H1 (cell line): ENCODE data around the gene FADS3. TPM values are rescaled to one million over a fixed set of nuclear protein-coding genes. Genes with fewer than 3 reads are reported as not detected.

Source experiments
- ATF3 ChIP-seq: IDR thresholded peaks from 2 replicates; pipeline ENCODE4 v1.6.1; 2011; ENCODE audit warnings: low read depth, mild to moderate bottlenecking, low read length; ENCODE audit not compliant: insufficient read depth
- CBX5 ChIP-seq: fragments of 300-800, 300-1000 bp; sonication (generic); IDR thresholded peaks from 2 replicates; pipeline ENCODE4 v1.7.1; 2016; ENCODE audit warnings: antibody characterized with exemption, low read length, low read depth
- CREB1 ChIP-seq: IDR thresholded peaks from 2 replicates; pipeline ENCODE4 v1.6.1; 2012; ENCODE audit warnings: inconsistent platforms
- CTBP2 ChIP-seq: IDR thresholded peaks from 2 replicates; pipeline ENCODE4 v1.7.0; 2011; ENCODE audit warnings: borderline replicate concordance, mild to moderate bottlenecking, moderate library complexity, mixed read lengths, low read length; ENCODE audit not compliant: insufficient read depth, insufficient read length
- E2F6 ChIP-seq: IDR thresholded peaks from 2 replicates; pipeline ENCODE4 v1.6.1; 2012; ENCODE audit warnings: inconsistent platforms
- EP300 ChIP-seq, 2 experiments: IDR thresholded peaks; 1 replicate in 1 of 2; 2 replicates in 1 of 2; pipeline ENCODE4 v1.6.1; 2011 to 2012; ENCODE audit warnings: low read depth in 2 of 2, low read length in 2 of 2, mild to moderate bottlenecking in 2 of 2, borderline replicate concordance in 1 of 2, inconsistent platforms in 1 of 2, moderate library complexity in 1 of 2
- EZH2 ChIP-seq: fragments of 200-600 bp; sonication (generic); IDR thresholded peaks from 2 replicates; pipeline ENCODE4 v1.7.1; 2012; ENCODE audit warnings: low read depth, mild to moderate bottlenecking, moderate library complexity, low read length, inconsistent platforms; ENCODE audit not compliant: severe bottlenecking
- KDM1A ChIP-seq: fragments of 200-600, 300-600 bp; sonication (generic); IDR thresholded peaks from 2 replicates; pipeline ENCODE4 v1.7.1; 2016; ENCODE audit warnings: mild to moderate bottlenecking, low read length, borderline replicate concordance
- KDM5A ChIP-seq: fragments of 200-600 bp; IDR thresholded peaks from 2 replicates; pipeline ENCODE4 v1.7.1; 2012; ENCODE audit warnings: mild to moderate bottlenecking, low read length, inconsistent platforms, mixed read lengths
- PHF8 ChIP-seq: fragments of 200-600 bp; sonication (generic); conservative IDR thresholded peaks from 2 replicates; pipeline ENCODE4 v1.7.1; 2012; ENCODE audit warnings: low read depth, mild to moderate bottlenecking, inconsistent platforms, low read length, moderate library complexity
- RBBP5 ChIP-seq: IDR thresholded peaks from 2 replicates; pipeline ENCODE4 v1.7.1; 2012; ENCODE audit warnings: low read depth, mild to moderate bottlenecking, inconsistent platforms, low read length, moderate library complexity, borderline replicate concordance
- RNF2 ChIP-seq: fragments of 200-900, 300-1000 bp; sonication (generic); IDR thresholded peaks from 2 replicates; pipeline ENCODE4 v1.7.1; 2016; ENCODE audit warnings: borderline replicate concordance, low read depth, mild to moderate bottlenecking, antibody characterized with exemption, low read length; ENCODE audit not compliant: poor library complexity, severe bottlenecking; ENCODE audit errors: missing control alignments
- RXRA ChIP-seq: IDR thresholded peaks from 2 replicates; pipeline ENCODE4 v1.6.1; 2011; ENCODE audit warnings: low read depth, mild to moderate bottlenecking, low read length, moderate library complexity; ENCODE audit not compliant: insufficient read depth
- SAP30 ChIP-seq: fragments of 300-600 bp; sonication (generic); IDR thresholded peaks from 2 replicates; pipeline ENCODE4 v1.7.1; 2012; ENCODE audit warnings: low read length, moderate library complexity, mild to moderate bottlenecking, inconsistent platforms; ENCODE audit not compliant: insufficient read depth, insufficient replicate concordance
- SIN3A ChIP-seq, 2 experiments: IDR thresholded peaks in 1 of 2; conservative IDR thresholded peaks in 1 of 2; 2 replicates each; pipeline ENCODE4 v1.6.1; 2011 to 2012; ENCODE audit warnings: low read length in 2 of 2, improper control_type of control experiment in 1 of 2, low read depth in 1 of 2, mild to moderate bottlenecking in 1 of 2
- SP2 ChIP-seq: IDR thresholded peaks from 2 replicates; pipeline ENCODE4 v1.6.1; 2012; ENCODE audit warnings: mild to moderate bottlenecking, low read length, inconsistent platforms
- SP4 ChIP-seq: IDR thresholded peaks from 2 replicates; pipeline ENCODE4 v1.6.1; 2012; ENCODE audit warnings: low read length, inconsistent platforms
- SRF ChIP-seq: IDR thresholded peaks from 2 replicates; pipeline ENCODE4 v1.6.1; 2011; ENCODE audit warnings: mild to moderate bottlenecking, low read depth, low read length, moderate library complexity
- TEAD4 ChIP-seq: IDR thresholded peaks from 2 replicates; pipeline ENCODE4 v1.6.1; 2012; ENCODE audit warnings: low read depth, low read length, inconsistent platforms, mixed read lengths
- ZNF274 ChIP-seq: IDR thresholded peaks from 2 replicates; pipeline ENCODE4 v1.7.0; 2012; ENCODE audit warnings: low read length, borderline replicate concordance; ENCODE audit errors: extremely low read depth
- polyA plus RNA-seq, 7 experiments: library from polyadenylated mRNA; depleted of rRNA in 3 of 7; stranded (reverse) in 5 of 7; unstranded in 2 of 7; fragments of >200 nt in 5 of 7; fragments of 200-250 nt in 2 of 7; gene quantifications; 1 replicate in 5 of 7; 2 replicates in 1 of 7; 4 replicates in 1 of 7; pipeline versions ENCODE4 v1.2.1 to v1.2.3, GENCODE V29; 2011 to 2013; ENCODE audit warnings: missing spikeins in 2 of 7, mixed read lengths in 2 of 7
- total RNA-seq: library from RNA; stranded (reverse); fragmentation: NEBNext Ultra II Directional; extraction: Animal tissue kit (Norgen Biotek cat#: 25700); gene quantifications from 2 replicates; pipeline ENCODE4 v1.2.1, GENCODE V29; 2021

Gene FADS3
- total and polyA plus RNA-seq, 2 of the 8 experiments (the other 6 are each of a cell fraction or from before 2014, with no cell fraction given) = 43.8 to 76.3 TPM

- TF ChIP-seq RNF2 (no peak), TEAD4 (peak; percentile 59; the same call in 1 of the 2 replicates), SIN3A (conservative IDR thresholded peaks at IDR 0.05 in 1 of 2, IDR thresholded peaks at IDR 0.05 in 1 of 2; ENCODE audit: low read depth in 1 of 2, low read length in 2 of 2) (no peak; a peak in 1 of 4 replicates), CREB1 (no peak), CTBP2 (no peak), RXRA (no peak), EP300 (IDR thresholded peaks at IDR 0.05; ENCODE audit: borderline replicate concordance in 1 of 2, low read depth in 2 of 2, low read length in 2 of 2) (no peak), E2F6 (peak; percentile 43; the same call in 1 of the 2 replicates), PHF8 (no peak), EZH2 (no peak), SP2 (no peak), SAP30 (no peak), ZNF274 (no peak), KDM5A (no peak), CBX5 (no peak), RBBP5 (peak; percentile 80; the same call in 1 of the 2 replicates), SRF (no peak), SP4 (no peak), ATF3 (no peak), KDM1A (no peak)
These were observed 32.1 kb upstream of the FADS3 start (continued) for GRCh38 chr11:61923166-61924063.
